ENCODE data around the gene KRTCAP2. TPM values are rescaled to one million over a fixed set of nuclear protein-coding genes. Genes with fewer than 3 reads are reported as not detected.

The KRTCAP2 gene
- total RNA-seq, 4 donors from 2014 or later = 1.5 to 200 (median 62.5) TPM

DNA sequence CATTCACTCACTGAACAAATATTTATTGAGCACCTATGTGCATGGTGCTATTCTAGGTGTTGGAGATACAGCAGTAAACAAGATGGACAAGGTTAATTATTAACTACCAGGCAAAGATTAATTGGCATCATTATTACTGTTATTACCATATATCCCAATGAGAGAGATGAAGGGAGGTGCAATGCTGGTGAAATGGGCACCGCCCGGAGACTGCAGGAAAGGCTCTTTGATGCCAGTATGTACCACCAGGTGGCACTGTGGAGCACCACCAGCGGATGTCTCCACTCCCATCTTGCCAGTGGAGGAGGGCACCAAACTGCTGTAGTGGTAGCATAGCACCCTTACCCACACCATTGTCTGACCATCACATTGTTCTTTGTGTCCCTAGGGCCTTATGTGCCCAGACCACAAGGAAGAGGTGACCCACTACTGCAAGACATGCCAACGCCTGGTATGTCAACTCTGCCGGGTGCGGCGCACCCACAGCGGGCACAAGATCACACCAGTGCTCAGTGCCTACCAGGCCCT, 3.5 kb upstream of the KRTCAP2 start:
- Histone ChIP-seq H3K27ac (no peak overlapping the region), H3K9me3 (no peaks in the 10 kb centered on the region), H3K36me3 (no peaks in the 10 kb centered on the region), H3K4me3 (no peak overlapping the region), H3K4me1 (peaks cover 0 to 4% of the 10 kb centered on the region in 2 donors), H3K27me3 (no peaks in the 10 kb centered on the region)
- intact Hi-C loops (cut with DNase I; ENCODE audit: low total_unique reads) = loop anchor here (5.0 kb wide), 1 partner anchor 51 kb away; no protein-coding TSS in a partner anchor
- TF ChIP-seq CTCF (IDR thresholded peaks at IDR 0.05) = peak; percentile 88 to 92 (median 89)
- no peak for TF ChIP-seq POLR2A (IDR thresholded peaks at IDR 0.05)
- DNase-seq = peak; percentile 81 to 83

- peak in 1 of 2 donors; percentile 25 for DNase-seq
- Histone ChIP-seq H3K4me3 (no peak overlapping the region), H3K36me3 (no peaks in the 10 kb centered on the region), H3K4me1 (peaks cover 0 to 4% of the 10 kb centered on the region in 2 donors), H3K27me3 (no peaks in the 10 kb centered on the region), H3K27ac (no peak overlapping the region), H3K9me3 (no peaks in the 10 kb centered on the region)
- TF ChIP-seq CTCF (IDR thresholded peaks at IDR 0.05) (no peak), POLR2A (IDR thresholded peaks at IDR 0.05) (no peak)
- intact Hi-C loops (cut with DNase I; ENCODE audit: low total_unique reads) = loop anchor here (5.0 kb wide), 1 partner anchor 51 kb away; no protein-coding TSS in a partner anchor
Measured at GRCh38 chr1:155175927-155176371, 2.8 kb upstream of the KRTCAP2 start.

DNA sequence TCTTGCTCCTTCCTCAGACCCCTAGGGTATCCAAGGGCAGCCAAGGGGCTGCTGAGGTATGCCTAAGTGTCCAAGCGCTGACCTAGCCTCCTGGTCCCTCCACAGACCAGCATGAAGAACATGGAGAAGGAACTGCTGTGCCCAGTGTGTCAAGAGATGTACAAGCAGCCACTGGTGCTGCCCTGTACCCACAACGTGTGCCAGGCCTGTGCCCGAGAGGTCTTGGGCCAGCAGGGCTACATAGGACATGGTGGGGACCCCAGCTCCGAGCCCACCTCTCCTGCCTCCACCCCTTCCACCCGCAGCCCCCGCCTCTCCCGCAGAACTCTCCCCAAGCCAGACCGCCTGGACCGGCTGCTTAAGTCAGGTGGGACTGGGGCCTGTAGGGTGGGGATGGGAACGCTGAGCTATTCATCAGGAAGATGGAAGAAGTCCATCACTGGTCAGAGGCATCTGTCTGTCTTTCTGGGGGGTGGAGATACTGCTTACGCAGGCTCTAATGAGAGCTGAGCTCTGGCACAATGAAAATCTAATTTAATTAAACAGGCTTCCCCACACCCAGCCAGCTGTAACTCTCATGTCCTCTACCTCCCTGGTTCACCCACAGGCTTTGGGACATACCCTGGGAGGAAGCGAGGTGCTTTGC, 2.3 kb upstream of the KRTCAP2 start:
- H3K27me3 ChIP-seq = no peaks in the 10 kb centered on the region
- no peak overlapping the region for H3K4me3 ChIP-seq
- no peak for DNase-seq
- no peaks in the 10 kb centered on the region for H3K36me3 ChIP-seq
- no peak overlapping the region for H3K27ac ChIP-seq
- peaks cover 0 to 4% of the 10 kb centered on the region in 2 donors for H3K4me1 ChIP-seq
- TF ChIP-seq POLR2A (IDR thresholded peaks at IDR 0.05) = no peak
- no peak for TF ChIP-seq CTCF (IDR thresholded peaks at IDR 0.05)
- intact Hi-C loops (cut with DNase I; ENCODE audit: low total_unique reads) = loop anchor here (5.0 kb wide), 1 partner anchor 52 kb away; no protein-coding TSS in a partner anchor
- no peaks in the 10 kb centered on the region for H3K9me3 ChIP-seq

DNA sequence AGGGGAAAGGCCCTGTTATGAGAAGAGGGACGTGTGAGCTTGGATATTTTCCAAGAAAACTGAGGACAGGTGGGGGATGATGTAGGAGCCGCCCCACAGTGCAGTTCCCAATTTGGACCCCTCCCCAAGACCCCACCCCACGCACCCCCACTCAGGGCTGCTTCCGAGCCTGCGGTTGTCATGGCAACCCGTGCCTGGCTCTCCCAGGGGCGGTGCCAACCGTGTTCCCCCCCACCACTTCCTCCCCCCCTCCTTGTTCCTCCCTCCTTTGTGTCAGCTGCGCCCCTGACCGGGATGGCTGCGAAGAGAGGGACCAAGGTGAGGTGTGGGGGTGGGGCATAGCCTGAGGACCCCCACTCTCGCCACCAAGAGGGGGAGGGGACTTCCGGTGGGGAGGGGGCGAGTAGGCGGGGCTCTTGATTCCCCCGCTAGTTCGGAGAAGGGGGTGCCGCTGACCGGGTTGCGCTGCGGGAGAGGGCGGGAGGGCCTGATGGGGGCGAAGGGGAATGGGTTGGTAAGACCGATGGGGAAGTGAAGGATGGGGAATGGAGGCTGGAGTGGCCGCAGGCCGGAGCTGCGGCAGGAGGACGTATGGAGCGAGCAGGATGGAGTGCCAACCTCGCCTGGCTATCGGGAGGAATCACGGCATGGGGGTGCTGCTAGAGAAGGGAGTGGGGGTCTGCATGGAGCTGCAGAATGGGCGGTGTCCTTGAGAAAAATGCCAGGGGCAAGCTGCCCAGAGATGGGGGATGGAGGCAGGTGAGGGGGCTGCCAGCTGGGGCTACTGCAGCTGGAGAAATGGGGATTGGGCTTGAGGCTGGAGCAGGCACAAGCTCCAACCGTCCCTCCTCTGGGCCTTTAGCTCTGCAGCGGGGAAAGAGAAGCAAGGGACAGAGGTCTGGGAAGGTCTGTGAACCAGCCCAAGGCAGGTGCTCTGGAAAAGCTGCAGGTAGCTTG, 1.5 kb upstream of the KRTCAP2 start:
- Histone ChIP-seq H3K4me3 (peak overlapping the region; percentile 79 to 90), H3K27ac (peak overlapping the region; percentile 46 to 95), H3K4me1 (peaks cover 0 to 4% of the 10 kb centered on the region in 2 donors), H3K36me3 (no peaks in the 10 kb centered on the region), H3K27me3 (no peaks in the 10 kb centered on the region), H3K9me3 (no peaks in the 10 kb centered on the region)
- no peak for TF ChIP-seq POLR2A (IDR thresholded peaks at IDR 0.05)
- DNase-seq = no peak
- intact Hi-C loops (cut with DNase I; ENCODE audit: low total_unique reads) = loop anchor here (5.0 kb wide), 1 partner anchor 53 kb away; no protein-coding TSS in a partner anchor

DNA sequence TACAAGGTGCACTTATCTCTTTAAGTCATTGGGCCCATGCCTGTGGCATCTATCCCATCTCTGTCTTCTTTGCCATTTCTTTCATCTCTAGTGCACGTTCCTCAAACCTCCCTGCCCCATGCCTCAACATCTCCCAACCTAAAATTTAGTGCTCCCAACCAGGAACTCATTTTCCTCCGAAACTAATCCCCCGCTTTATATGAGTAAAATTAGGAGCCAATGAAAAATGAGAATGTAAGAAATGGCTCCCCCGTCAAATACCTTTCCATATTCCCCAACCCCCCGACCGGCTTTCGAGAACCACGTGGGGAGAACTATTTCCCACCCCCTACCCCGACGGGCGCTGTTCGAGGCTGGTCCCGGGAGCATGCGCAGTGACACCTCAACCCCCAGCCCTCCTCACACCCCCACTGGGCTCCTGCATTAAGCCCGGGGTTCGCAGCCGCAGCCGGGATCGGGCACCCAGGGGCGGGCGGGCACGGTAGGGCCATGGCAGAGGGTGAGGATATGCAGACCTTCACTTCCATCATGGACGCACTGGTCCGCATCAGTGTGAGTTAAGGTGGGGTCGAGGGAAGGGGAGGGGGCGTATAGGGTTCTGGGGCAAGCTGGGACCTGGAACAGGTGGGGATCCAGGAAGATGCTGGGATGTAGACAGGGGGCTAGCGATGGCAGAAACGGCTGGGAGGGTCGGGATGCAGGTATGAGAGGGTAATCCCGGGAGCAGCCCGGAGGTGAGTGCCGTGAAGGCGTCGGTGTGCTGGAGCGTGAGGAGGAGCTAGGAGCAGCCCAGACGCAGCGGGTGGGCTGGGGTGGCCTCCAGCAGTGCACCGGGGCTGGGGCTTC, 597 bp upstream of the KRTCAP2 start, which contains the start of gene TRIM46:
Gene TRIM46 (plus strand): TSS at position 372 of the 846 bp plus-strand sequence. CDS start 118 bp downstream, at position 490.
- TF ChIP-seq POLR2A (IDR thresholded peaks at IDR 0.05) (no peak), CTCF (IDR thresholded peaks at IDR 0.05) (no peak)
- Histone ChIP-seq H3K4me3 (peak within 1 kb of the TSS; percentile 79 to 90), H3K27ac (peak within 1 kb of the TSS; percentile 89 to 95), H3K4me1 (peaks cover 0 to 4% of the 10 kb centered on the region in 2 donors), H3K27me3 (no peaks in the 10 kb centered on the region), H3K9me3 (no peaks in the 10 kb centered on the region), H3K36me3 (no peaks in the 10 kb centered on the region)
- no peak for DNase-seq
- intact Hi-C loops (cut with DNase I; ENCODE audit: low total_unique reads) = no loop called here
